Stimulated activated CD8-positive, alpha-beta memory T cell treated with anti-CD3 and anti-CD28 coated beads, Interleukin-15, amount 100 ng/mL, for 1 hour (primary cell): ENCODE data around the gene VAV2.
"Not testable (repeated sequence)": the region's sequence is repeated elsewhere in the genome, so short reads cannot be mapped to it uniquely, and the experiment has no call there.

ENCODE experiments used
- DNase-seq: peaks from one replicate; pipeline ENCODE4 v3.0.0-alpha.2; 2020; ENCODE audit warnings: low read depth

Gene VAV2

GRCh38 chr9:133768371-133768858 is 223.7 kb downstream of the VAV2 start:
- no peak for DNase-seq

DNA sequence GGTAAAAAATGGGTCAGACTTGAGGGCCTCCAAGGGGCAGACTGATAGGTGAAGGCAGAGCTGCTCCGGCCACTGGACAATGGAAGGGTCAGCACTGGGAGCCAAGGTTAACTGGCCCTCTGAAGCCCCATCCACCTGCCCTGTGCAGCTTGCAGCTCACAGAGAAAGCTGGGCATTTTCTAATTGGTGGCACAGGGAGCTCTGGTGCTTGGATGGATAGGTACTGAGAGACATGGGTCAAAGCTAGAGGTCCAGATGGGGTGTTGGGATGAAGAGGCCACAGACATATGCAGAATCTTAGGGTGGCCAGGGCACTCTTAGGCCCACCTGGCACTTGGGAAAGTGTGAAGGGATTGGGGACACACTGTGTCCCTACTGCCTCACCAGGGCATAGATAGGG is 224.5 kb downstream of the VAV2 start:
- no peak for DNase-seq

DNA sequence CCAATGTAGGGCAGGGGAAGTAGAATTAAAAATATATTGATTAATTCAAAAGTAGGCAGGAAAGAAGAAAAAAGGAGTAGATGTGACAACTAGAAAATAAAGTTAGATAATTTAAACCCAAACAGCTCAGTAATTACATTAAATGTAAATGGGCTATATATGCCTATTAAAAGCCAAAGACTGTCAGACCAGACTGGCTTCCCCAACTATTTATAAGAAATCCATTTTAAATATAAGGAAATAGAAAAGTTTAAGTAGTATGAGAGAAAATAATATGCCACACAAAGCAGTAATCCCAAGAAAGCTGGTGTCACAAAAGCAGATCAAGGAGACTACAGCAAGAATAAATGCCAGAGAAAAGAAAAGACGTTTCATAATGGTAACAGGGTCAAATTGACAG is 225.1 kb downstream of the VAV2 start:
- no peak for DNase-seq

GRCh38 chr9:133766234-133766633 is 225.9 kb downstream of the VAV2 start:
- not testable (repeated sequence) for DNase-seq

- no peak for DNase-seq
Observed at GRCh38 chr9:133763272-133764183, 228.6 kb downstream of the VAV2 start.

GRCh38 chr9:133762488-133763271 is 229.4 kb downstream of the VAV2 start:
- no peak for DNase-seq

DNA sequence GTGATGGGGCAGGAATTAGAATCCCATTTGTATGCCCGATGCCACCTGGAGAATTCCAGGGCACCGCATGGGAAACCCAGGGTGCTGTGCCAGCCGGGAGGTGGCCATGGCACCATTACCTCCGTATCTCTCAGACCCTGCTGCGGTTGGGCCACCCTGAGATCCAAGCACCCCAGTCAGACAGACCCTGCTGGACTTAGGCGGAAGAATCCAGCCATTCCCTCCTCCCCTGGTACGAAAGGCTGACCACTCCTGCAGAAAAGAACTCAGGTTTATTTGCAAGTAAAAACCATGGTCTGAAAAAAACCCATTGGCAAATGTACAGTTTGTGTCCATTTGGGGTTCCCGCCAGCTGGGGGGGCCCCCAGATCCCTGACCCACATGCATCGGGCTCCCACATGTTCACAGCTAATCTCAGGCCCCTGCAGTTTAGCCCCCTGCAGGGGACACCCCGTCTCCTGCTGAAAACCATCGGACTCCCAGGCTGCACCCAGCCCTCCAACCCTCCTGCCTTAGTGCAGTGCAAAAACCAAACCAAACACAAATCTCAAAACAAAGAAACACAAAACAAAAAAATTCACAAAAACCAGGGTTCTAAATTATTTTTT is 230.4 kb downstream of the VAV2 start:
- DNase-seq: no peak

DNA sequence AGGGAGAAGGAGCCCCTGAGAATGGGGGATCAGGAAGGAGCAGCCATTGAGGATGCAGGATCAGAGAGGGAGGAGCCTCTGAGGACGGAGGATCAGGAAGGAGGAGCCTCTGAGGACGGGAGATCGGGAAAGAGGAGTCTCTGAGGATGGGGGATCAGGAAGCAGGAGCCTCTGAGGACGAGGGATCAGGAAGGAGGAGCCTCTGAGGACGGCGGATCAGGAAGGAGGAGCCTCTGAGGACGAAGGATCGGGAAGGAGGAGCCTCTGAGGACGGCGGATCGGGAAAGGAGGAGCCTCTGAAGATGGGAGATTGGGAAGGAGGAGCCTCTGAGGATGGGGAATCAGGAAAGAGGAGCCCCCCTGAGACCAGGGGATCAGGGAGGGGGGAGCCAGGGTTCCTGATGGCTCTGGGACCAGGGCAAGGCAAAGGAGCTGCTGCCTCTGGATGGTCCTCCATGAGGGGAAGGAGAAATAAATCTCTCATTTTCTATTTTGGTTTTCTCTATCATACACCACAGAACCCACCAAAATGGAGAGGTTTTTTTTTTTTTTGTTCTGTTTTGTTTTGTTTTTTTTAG is 231.3 kb downstream of the VAV2 start:
- DNase-seq: no peak

DNA sequence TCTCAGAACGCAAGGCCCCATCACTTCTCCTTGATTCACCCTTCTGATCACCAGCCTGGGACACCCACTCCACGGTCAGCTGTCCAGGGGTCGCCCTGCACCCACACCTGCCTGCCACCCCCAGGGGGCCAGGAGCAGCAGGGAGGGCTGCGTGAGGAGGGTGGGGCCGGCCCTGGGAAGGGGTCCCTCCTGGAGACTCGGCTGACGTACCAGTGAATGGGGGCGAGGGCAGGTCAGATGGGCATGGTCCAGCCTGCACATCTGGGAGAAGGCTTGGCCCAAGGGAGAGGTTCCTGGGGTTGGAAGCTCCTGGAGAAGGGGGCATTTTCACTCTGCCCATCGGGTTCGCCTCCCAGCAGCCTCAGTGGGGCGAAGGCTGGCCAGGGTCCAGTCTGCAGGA is 232.2 kb downstream of the VAV2 start:
- no peak for DNase-seq

DNA sequence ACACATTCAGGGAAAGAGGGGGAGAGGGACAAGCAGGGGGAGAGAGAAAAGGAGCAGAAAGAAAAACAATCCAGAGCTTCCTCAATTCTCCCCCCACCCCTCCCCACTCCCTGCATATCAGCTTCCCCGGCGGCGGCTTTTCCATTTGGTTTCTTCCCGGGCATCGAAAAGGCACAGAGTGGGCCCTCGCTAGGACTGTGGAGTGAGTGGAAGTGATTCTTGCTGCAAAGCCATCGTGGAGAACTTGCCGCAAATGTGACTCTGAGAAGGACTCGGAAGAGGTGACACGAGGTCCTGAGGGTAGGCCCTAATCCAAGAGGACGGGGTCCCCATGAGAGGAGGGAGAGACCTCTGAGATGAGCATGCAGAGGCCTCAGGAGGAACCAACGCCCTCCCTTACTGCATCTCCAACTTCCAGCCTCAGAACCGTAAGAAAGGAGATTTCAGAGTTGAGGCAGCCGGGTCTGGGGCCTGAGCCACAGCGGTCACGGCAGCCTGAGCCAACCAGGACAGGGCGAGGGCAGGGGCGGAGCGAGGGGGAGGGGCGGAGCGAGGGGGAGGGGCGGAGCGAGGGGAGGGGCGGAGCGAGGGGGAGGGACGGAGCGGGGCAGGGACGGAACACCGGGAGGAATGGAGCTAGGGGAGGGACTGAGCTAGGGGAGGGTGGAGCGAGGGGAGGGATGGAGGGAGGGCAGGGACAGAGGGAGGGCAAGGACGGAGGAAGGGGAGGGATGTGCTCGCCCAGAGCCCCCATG is 232.8 kb downstream of the VAV2 start:
- no peak for DNase-seq

- DNase-seq: no peak
Observed at GRCh38 chr9:133758228-133758627, 233.9 kb downstream of the VAV2 start.

GRCh38 chr9:133754688-133755227 is 237.4 kb downstream of the VAV2 start:
- DNase-seq: no peak

DNA sequence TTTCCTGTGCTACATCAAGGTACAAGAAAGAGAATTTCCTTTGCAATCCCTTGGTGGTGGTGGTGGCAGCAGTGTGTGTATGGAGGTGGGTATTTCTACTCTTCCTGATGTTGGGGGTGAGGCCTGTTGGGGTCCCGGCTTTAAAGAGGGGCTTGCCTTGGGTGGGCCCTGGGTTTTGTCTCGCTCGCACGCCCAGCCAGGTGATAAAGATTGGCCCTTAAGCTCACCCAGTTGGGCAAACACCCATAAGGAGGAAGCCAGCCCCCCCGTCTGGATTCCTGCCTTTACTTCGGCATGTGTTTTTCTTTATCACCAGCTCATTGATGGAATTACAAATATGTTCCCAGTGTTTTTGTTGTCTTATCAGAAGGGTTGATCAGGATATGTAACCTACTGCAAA is 237.9 kb downstream of the VAV2 start:
- no peak for DNase-seq

DNA sequence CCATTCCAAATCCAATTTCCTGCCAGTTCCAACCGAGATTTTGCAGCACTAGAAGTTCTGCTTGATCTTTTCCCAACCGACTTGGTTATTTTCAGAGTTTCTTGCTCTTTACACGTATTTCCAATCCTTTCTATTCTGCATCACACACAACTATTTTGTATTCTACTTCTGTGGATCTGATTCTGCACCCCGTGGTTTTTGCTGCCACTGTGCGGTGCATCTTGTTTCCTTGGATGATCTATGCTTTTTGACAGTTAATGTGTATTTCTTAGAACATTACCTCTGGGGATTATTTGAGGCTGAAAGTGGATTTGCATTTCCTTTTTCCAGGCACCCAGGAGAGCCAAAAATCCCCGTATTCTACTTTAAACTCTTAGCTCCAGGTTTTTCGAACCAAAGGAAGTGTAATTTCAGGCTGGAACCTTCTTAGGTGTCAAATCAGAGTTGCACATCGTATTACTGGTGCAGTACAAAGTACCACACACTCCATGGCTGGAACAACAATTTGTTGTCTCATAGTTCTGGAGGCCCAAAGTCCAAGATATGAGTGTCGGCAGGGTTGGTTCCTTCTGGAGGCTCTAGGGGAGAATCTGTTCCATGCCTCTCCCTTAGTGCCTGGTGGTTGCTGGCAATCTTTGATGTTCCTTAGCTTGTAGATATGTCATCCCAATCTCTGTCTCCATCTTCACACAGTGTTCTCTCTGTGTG is 239.2 kb downstream of the VAV2 start:
- DNase-seq: no peak

GRCh38 chr9:133750982-133751649 is 241.0 kb downstream of the VAV2 start:
- DNase-seq: no peak

GRCh38 chr9:133747309-133747708 is 244.8 kb downstream of the VAV2 start:
- DNase-seq: no peak

- not testable (repeated sequence) for DNase-seq
Observed at GRCh38 chr9:133744528-133744927, 247.6 kb downstream of the VAV2 start.

GRCh38 chr9:133742849-133743444 is 249.2 kb downstream of the VAV2 start:
- peak; percentile 60 for DNase-seq

- DNase-seq: no peak
Observed at GRCh38 chr9:133742251-133742650, 249.9 kb downstream of the VAV2 start.

DNA sequence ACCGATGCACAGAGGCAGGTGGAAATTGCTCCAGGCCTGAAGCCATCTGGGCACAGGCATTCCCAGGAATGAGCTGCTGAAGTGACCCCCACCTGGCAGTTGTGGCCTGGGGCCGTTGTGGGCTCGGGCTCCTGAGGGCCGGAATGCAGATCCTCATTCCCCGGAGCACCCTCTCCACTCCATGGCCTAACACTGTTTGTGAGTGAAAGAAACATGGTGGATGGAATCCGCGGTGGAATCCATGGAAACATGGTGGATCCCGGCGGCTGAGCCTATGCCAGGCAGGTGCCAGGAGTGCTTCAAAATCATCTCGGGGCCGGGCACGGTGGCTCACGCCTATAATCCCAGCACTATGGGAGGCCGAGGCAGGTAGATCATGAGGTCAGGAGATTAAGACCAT is 250.4 kb downstream of the VAV2 start:
- no peak for DNase-seq
